ENCODE results near the gene SUPT4H1. TPM values are rescaled to one million over a fixed set of nuclear protein-coding genes. Genes with fewer than 3 reads are reported as not detected.
A peak's percentile ranks its signal among the peaks of the same experiment; 100 is the strongest.

Gene SUPT4H1
- total and polyA plus RNA-seq, 2 of the 4 experiments (the other 2 are of a cell fraction): 51.6 to 129 TPM

GRCh38 chr17:58352596-58353388 lies 791 bp upstream of the SUPT4H1 start:
- POLR2A ChIA-PET (ENCODE audit: unreplicated experiment): interaction anchor here (0.5 to 2.3 kb wide), 9 partner anchors 9 to 1253 kb away, joined by 3 to 13 read pairs (median 4); no protein-coding TSS in a partner anchor
- peak overlapping the region; percentile 33 for H2AK5ac ChIP-seq (ENCODE audit: low read depth, low read length)
- dilution Hi-C loops (cut with HindIII; ENCODE audit: low sequenced_read_pairs, unreplicated experiment) (no loop called here), in situ Hi-C loops (cut with MboI; ENCODE audit: low sequenced_read_pairs) (no loop called here), intact Hi-C loops (cut with micrococcal nuclease) (loop anchor here (1.0 to 5.0 kb wide), 5 partner anchors 28 to 165 kb away; partner anchors contain the start of gene RNF43)
- peak overlapping the region; percentile 86 for H3K4ac ChIP-seq (ENCODE audit: low read depth, low read length)
- H3K27me3 ChIP-seq (ENCODE audit: control insufficient read depth, insufficient read depth, low read length): no peaks in the 10 kb centered on the region
- H3K14ac ChIP-seq (replicated peaks; ENCODE audit: low read depth, low read length): peak overlapping the region; percentile 51
- peak overlapping the region; percentile 75 to 78 for H4K8ac ChIP-seq (ENCODE audit: low read depth in 2 of 2, low read length in 2 of 2)
- H4K91ac ChIP-seq (ENCODE audit: insufficient read depth, low read depth, low read length): peak overlapping the region; percentile 64
- H3K4me2 ChIP-seq (ENCODE audit: low read depth, low read length): peak overlapping the region; percentile 100
- peaks cover 12% of the 10 kb centered on the region for H3K36me3 ChIP-seq (ENCODE audit: control insufficient read depth, insufficient read depth, low read length)
- no peaks in the 10 kb centered on the region for H3K4me1 ChIP-seq (ENCODE audit: control insufficient read depth, insufficient read depth, low read length)
- no peaks in the 10 kb centered on the region for H4K20me1 ChIP-seq (ENCODE audit: insufficient read depth, low read length)
- H2BK120ac ChIP-seq (ENCODE audit: low read depth, low read length): peak overlapping the region; percentile 23; the same call in 1 of the 2 replicates
- no peak overlapping the region for H2BK20ac ChIP-seq (ENCODE audit: low read depth, low read length)
- peak overlapping the region; percentile 73; the same call in 1 of the 2 replicates for H3K56ac ChIP-seq (ENCODE audit: extremely low read depth, insufficient read depth, low read length)
- peak overlapping the region; percentile 83 for H3K27ac ChIP-seq (ENCODE audit: insufficient read depth, low read length)
- peak overlapping the region; percentile 94 for H3K4me3 ChIP-seq (ENCODE audit: insufficient read depth, low read depth, low read length)
- TF ChIP-seq RCOR1 (IDR thresholded peaks at IDR 0.05; ENCODE audit: insufficient replicate concordance, low read length) (peak; percentile 59), POLR2A (IDR thresholded peaks at IDR 0.05; ENCODE audit: low read depth, low read length) (0 out of 2 replicates have a peak, but pooled peaks have one; percentile 46), CEBPB (IDR thresholded peaks at IDR 0.05; ENCODE audit: low read depth, low read length) (no peak), RAD21 (IDR thresholded peaks at IDR 0.05; ENCODE audit: low read length) (peak; percentile 6; the same call in 1 of the 2 replicates)
- peak overlapping the region; percentile 75 for H2AK9ac ChIP-seq (replicated peaks; ENCODE audit: low read depth, low read length, poor library complexity)
- CTCF ChIA-PET: interaction anchor here (1.0 to 1.6 kb wide), 4 partner anchors 16 to 65 kb away, joined by 5 to 7 read pairs (median 6); partner anchors contain the start of gene RNF43
- H2BK15ac ChIP-seq (ENCODE audit: low read depth, low read length): no peak overlapping the region
- H3K9me1 ChIP-seq (ENCODE audit: insufficient read depth, low read length): no peaks in the 10 kb centered on the region
- ATAC-seq (ENCODE audit: low read depth): peak; percentile 71
- no TSS peak for BruUV-seq (replicated peaks)
- no CpG with 5 or more reads among the region's 26 CpGs for WGBS, 2 experiments (ENCODE audit: extremely low coverage in 2 of 2, insufficient read length in 1 of 2)
- peak overlapping the region; percentile 85; the same call in 1 of the 2 replicates for H3K23ac ChIP-seq (ENCODE audit: low read depth, low read length)
- H2BK5ac ChIP-seq (ENCODE audit: low read depth, low read length, poor library complexity, severe bottlenecking): peak overlapping the region; percentile 61
- H3K79me1 ChIP-seq (ENCODE audit: low read depth in 1 of 2, low read length in 2 of 2): peaks cover 20 to 29% of the 10 kb centered on the region in 2 experiments
- H3K9ac ChIP-seq (ENCODE audit: low read depth, low read length): peak overlapping the region; percentile 85
- H2AFZ ChIP-seq (replicated peaks; ENCODE audit: low read length, poor library complexity): peak overlapping the region; percentile 97
- peak; percentile 49 for DNase-seq
- H3K9me3 ChIP-seq (ENCODE audit: control insufficient read depth, insufficient read depth, low read length): no peaks in the 10 kb centered on the region
- H4K5ac ChIP-seq (ENCODE audit: low read depth, low read length): peak overlapping the region; percentile 94
- H3K18ac ChIP-seq (ENCODE audit: low read depth, low read length): peak overlapping the region; percentile 82

All from IMR-90 (cell line).